Transverse colon (tissue), 4 donors: ENCODE results near the gene CCNG2.

Experiments
- EP300 ChIP-seq: sonication (generic); formaldehyde crosslinking; IDR thresholded peaks from one replicate; pipeline ENCODE4 v1.6.1; 2017; ENCODE audit warnings: antibody characterized with exemption, low read depth
- POLR2A ChIP-seq: fragments of 450-650 bp; IDR thresholded peaks from one replicate; pipeline ENCODE4 v1.6.1; 2016; ENCODE audit warnings: antibody characterized with exemption, mild to moderate bottlenecking, moderate library complexity
- POLR2AphosphoS5 ChIP-seq, 3 donors: sonication (generic); formaldehyde crosslinking; IDR thresholded peaks; one replicate each; pipeline ENCODE4 v1.6.1; 2016; ENCODE audit warnings: antibody characterized with exemption in 3 of 3
- TF ChIP-seq, protein P1 (sequence below), 5 experiments: fragments of 200-600 bp in 3 of 5; fragments of 450-650 bp in 2 of 5; sonication (generic) in 3 of 5; IDR thresholded peaks; 1 replicate in 2 of 5; 2 replicates in 3 of 5; pipeline ENCODE4 v1.5.1; 2016 to 2017; ENCODE audit warnings: antibody characterized with exemption in 5 of 5, inconsistent platforms in 3 of 5, mild to moderate bottlenecking in 2 of 5, moderate library complexity in 1 of 5

DNA sequence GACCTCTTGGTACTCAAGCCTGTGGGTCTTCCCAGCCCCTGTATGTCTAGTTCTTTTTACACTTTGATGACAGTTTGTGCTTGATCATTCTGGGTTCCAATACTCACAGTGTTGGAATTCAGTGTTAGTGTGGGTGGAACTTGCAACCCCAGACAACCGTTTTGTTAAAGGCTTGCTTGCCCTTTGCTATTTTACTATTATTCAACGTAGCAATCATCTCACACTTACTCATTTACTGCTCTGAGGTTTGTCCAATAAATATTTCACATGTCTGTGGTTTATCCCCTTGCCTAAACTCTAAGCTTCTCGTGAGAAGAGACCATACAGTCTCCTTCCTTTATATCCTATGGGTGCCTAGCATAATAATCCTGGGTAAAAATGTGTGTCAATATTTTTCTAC is 15.3 kb downstream of the CCNG2 start:
- TF ChIP-seq, protein P1, sequence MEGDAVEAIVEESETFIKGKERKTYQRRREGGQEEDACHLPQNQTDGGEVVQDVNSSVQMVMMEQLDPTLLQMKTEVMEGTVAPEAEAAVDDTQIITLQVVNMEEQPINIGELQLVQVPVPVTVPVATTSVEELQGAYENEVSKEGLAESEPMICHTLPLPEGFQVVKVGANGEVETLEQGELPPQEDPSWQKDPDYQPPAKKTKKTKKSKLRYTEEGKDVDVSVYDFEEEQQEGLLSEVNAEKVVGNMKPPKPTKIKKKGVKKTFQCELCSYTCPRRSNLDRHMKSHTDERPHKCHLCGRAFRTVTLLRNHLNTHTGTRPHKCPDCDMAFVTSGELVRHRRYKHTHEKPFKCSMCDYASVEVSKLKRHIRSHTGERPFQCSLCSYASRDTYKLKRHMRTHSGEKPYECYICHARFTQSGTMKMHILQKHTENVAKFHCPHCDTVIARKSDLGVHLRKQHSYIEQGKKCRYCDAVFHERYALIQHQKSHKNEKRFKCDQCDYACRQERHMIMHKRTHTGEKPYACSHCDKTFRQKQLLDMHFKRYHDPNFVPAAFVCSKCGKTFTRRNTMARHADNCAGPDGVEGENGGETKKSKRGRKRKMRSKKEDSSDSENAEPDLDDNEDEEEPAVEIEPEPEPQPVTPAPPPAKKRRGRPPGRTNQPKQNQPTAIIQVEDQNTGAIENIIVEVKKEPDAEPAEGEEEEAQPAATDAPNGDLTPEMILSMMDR (IDR thresholded peaks at IDR 0.05), result no peak
- TF ChIP-seq EP300, result no peak
- TF ChIP-seq POLR2A, result no peak
- TF ChIP-seq POLR2AphosphoS5 (IDR thresholded peaks at IDR 0.05), result no peak
